HepG2 (cell line): ENCODE results near the gene MPIG6B. TPM values are rescaled to one million over a fixed set of nuclear protein-coding genes. Genes with fewer than 3 reads are reported as not detected.
A peak's percentile ranks its signal among the peaks of the same experiment; 100 is the strongest.

Experiments
- DR1 ChIP-seq: sonication (generic); formaldehyde crosslinking; IDR thresholded peaks from 2 replicates; pipeline ENCODE4 v1.8.0; 2021; ENCODE audit warnings: mild to moderate bottlenecking, missing genetic modification reagents, inconsistent platforms
- GFI1 ChIP-seq: sonication (generic); formaldehyde crosslinking; IDR thresholded peaks from 2 replicates; pipeline ENCODE4 v1.5.0; 2020; ENCODE audit warnings: missing genetic modification reagents, mild to moderate bottlenecking, borderline replicate concordance
- GTF3A ChIP-seq: sonication (generic); formaldehyde crosslinking; conservative IDR thresholded peaks from 2 replicates; pipeline ENCODE4 v1.4.0; 2020; ENCODE audit warnings: mild to moderate bottlenecking, missing genetic modification reagents
- NR3C1 ChIP-seq: sonication (generic); formaldehyde crosslinking; IDR thresholded peaks from 2 replicates; pipeline ENCODE4 v1.4.0; 2020; ENCODE audit warnings: missing genetic modification reagents
- RERE ChIP-seq: IDR thresholded peaks from 2 replicates; pipeline ENCODE4 v1.6.1; 2016; ENCODE audit warnings: low read depth, missing genetic modification reagents, missing compliant biosample characterization
- STAT6 ChIP-seq: sonication (generic); formaldehyde crosslinking; IDR thresholded peaks from 2 replicates; pipeline ENCODE4 v1.4.0; 2020; ENCODE audit warnings: missing genetic modification reagents, mild to moderate bottlenecking, borderline replicate concordance
- TARDBP ChIP-seq: sonication (generic); formaldehyde crosslinking; IDR thresholded peaks from 2 replicates; pipeline ENCODE4 v1.8.0; 2022; ENCODE audit warnings: mild to moderate bottlenecking, missing genetic modification reagents
- TEAD2 ChIP-seq: sonication (generic); formaldehyde crosslinking; IDR thresholded peaks from 2 replicates; pipeline ENCODE4 v1.9.0; 2021; ENCODE audit warnings: missing genetic modification reagents
- ZNF253 ChIP-seq: sonication (generic); formaldehyde crosslinking; IDR thresholded peaks from 2 replicates; pipeline ENCODE4 v1.8.0; 2022; ENCODE audit warnings: mild to moderate bottlenecking, missing genetic modification reagents, borderline replicate concordance
- ZNF33B ChIP-seq: sonication (generic); formaldehyde crosslinking; IDR thresholded peaks from 2 replicates; pipeline ENCODE4 v1.5.1; 2020; ENCODE audit warnings: mild to moderate bottlenecking, missing genetic modification reagents
- ZNF34 ChIP-seq: sonication (generic); formaldehyde crosslinking; IDR thresholded peaks from 2 replicates; pipeline ENCODE4 v1.4.0; 2020; ENCODE audit warnings: mild to moderate bottlenecking, missing genetic modification reagents, borderline replicate concordance
- ZNF430 ChIP-seq: sonication (generic); formaldehyde crosslinking; IDR thresholded peaks from 2 replicates; pipeline ENCODE4 v1.9.0; 2021; ENCODE audit warnings: mild to moderate bottlenecking, missing genetic modification reagents
- polyA plus RNA-seq, 8 experiments: library from polyadenylated mRNA; depleted of rRNA in 3 of 8; stranded (reverse) in 7 of 8; unstranded in 1 of 8; fragments of >200 nt; fragmentation: Illumina TruSeq in 4 of 8; extraction: Trizol in 4 of 8; gene quantifications; 2 replicates each; pipeline versions ENCODE4 v1.2.1 to v1.2.3, GENCODE V29; 2011 to 2016; ENCODE audit warnings: low read depth in 4 of 8, missing spikeins in 1 of 8, mixed read lengths in 1 of 8; ENCODE audit not compliant: insufficient read depth in 1 of 8
- total RNA-seq, 5 experiments: library from RNA; depleted of rRNA; stranded (reverse); fragments of >200 nt; fragmentation: Illumina TruSeq; extraction: Trizol; gene quantifications; 2 replicates each; pipeline ENCODE4 v1.2.3, GENCODE V29; 2016; ENCODE audit warnings: low read depth in 1 of 5
- TF ChIP-seq, protein P1 (sequence below): sonication (generic); formaldehyde crosslinking; IDR thresholded peaks from 2 replicates; pipeline ENCODE4 v1.4.0; 2020; ENCODE audit warnings: missing genetic modification reagents
- TF ChIP-seq, protein P2 (sequence below): sonication (generic); formaldehyde crosslinking; IDR thresholded peaks from 2 replicates; pipeline ENCODE4 v1.5.1; 2020; ENCODE audit warnings: missing genetic modification reagents, mild to moderate bottlenecking, borderline replicate concordance

The MPIG6B gene
- total and polyA plus RNA-seq, 2 of the 13 experiments (the other 11 are each of a cell fraction or from before 2014, with no cell fraction given): not detected

- TF ChIP-seq RERE (CRISPR knock-in tag) (peak; percentile 27; the same call in 1 of the 2 replicates), GFI1 (CRISPR knock-in tag) (no peak), GTF3A (CRISPR knock-in tag) (no peak; the same call in none of the 2 replicates), DR1 (CRISPR knock-in tag) (peak; percentile 41; the same call in 1 of the 2 replicates), ZNF34 (CRISPR knock-in tag) (no peak), ZNF33B (no peak), NR3C1 (CRISPR knock-in tag) (no peak), STAT6 (CRISPR knock-in tag) (no peak), TEAD2 (no peak), ZNF253 (no peak), TARDBP (CRISPR knock-in tag) (0 out of 2 replicates have a peak, but pooled peaks have one; percentile 58), ZNF430 (CRISPR knock-in tag) (peak; percentile 67; the same call in 1 of the 2 replicates)
- TF ChIP-seq, protein P1, sequence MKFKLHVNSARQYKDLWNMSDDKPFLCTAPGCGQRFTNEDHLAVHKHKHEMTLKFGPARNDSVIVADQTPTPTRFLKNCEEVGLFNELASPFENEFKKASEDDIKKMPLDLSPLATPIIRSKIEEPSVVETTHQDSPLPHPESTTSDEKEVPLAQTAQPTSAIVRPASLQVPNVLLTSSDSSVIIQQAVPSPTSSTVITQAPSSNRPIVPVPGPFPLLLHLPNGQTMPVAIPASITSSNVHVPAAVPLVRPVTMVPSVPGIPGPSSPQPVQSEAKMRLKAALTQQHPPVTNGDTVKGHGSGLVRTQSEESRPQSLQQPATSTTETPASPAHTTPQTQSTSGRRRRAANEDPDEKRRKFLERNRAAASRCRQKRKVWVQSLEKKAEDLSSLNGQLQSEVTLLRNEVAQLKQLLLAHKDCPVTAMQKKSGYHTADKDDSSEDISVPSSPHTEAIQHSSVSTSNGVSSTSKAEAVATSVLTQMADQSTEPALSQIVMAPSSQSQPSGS (CRISPR knock-in tag): peak; percentile 64; the same call in 1 of the 2 replicates
- TF ChIP-seq, protein P2, sequence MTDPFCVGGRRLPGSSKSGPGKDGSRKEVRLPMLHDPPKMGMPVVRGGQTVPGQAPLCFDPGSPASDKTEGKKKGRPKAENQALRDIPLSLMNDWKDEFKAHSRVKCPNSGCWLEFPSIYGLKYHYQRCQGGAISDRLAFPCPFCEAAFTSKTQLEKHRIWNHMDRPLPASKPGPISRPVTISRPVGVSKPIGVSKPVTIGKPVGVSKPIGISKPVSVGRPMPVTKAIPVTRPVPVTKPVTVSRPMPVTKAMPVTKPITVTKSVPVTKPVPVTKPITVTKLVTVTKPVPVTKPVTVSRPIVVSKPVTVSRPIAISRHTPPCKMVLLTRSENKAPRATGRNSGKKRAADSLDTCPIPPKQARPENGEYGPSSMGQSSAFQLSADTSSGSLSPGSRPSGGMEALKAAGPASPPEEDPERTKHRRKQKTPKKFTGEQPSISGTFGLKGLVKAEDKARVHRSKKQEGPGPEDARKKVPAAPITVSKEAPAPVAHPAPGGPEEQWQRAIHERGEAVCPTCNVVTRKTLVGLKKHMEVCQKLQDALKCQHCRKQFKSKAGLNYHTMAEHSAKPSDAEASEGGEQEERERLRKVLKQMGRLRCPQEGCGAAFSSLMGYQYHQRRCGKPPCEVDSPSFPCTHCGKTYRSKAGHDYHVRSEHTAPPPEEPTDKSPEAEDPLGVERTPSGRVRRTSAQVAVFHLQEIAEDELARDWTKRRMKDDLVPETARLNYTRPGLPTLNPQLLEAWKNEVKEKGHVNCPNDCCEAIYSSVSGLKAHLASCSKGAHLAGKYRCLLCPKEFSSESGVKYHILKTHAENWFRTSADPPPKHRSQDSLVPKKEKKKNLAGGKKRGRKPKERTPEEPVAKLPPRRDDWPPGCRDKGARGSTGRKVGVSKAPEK (CRISPR knock-in tag): no peak
These were observed 13.0 kb downstream of the MPIG6B start, which contains the start of gene CLIC1 (continued) for GRCh38 chr6:31736021-31736767.
